Mesothelial cell of epicardium (in vitro differentiated cells): ENCODE measurements around the gene S100A12. TPM values are rescaled to one million over a fixed set of nuclear protein-coding genes. Genes with fewer than 3 reads are reported as not detected.

Experiments used
- DNase-seq, 2 experiments: peaks; one replicate each; pipeline ENCODE4 v3.0.0; 2021; ENCODE audit warnings: low spot score in 2 of 2; ENCODE audit not compliant: unreplicated experiment in 2 of 2
- H3K27ac Mint-ChIP-seq: 2 replicates; pipeline ENCODE4 v1.8.0; 2021; ENCODE audit warnings: mixed read lengths
- H3K27me3 Mint-ChIP-seq: 2 replicates; pipeline ENCODE4 v1.8.0; 2021; ENCODE audit warnings: low read depth, mixed read lengths
- H3K36me3 Mint-ChIP-seq: 2 replicates; pipeline ENCODE4 v1.8.0; 2021; ENCODE audit warnings: mixed read lengths
- H3K4me1 Mint-ChIP-seq: 2 replicates; pipeline ENCODE4 v1.8.0; 2021; ENCODE audit warnings: mixed read lengths
- H3K4me3 Mint-ChIP-seq: 2 replicates; pipeline ENCODE4 v1.8.0; 2021; ENCODE audit warnings: mild to moderate bottlenecking, moderate library complexity, mixed read lengths
- H3K9me3 Mint-ChIP-seq: 2 replicates; pipeline ENCODE4 v1.8.0; 2021; ENCODE audit warnings: mixed read lengths
- CTCF ChIP-seq: fragments of 200-600 bp; sonication (generic); IDR thresholded peaks from one replicate; pipeline ENCODE4 v1.5.0; 2021; ENCODE audit warnings: antibody characterized with exemption; ENCODE audit not compliant: unreplicated experiment
- total RNA-seq: library from RNA; stranded (reverse); gene quantifications from 3 replicates; pipeline ENCODE4 v1.2.1, GENCODE V29; 2021

The S100A12 gene
- total RNA-seq, 1 donor from 2014 or later: not detected

GRCh38 chr1:153343811-153344717 is 31.4 kb downstream of the S100A12 start:
- H3K27ac Mint-ChIP-seq: peak overlapping the region; percentile 74
- H3K4me1 Mint-ChIP-seq: peaks cover 30% of the 10 kb centered on the region
- no peaks in the 10 kb centered on the region for H3K36me3 Mint-ChIP-seq
- H3K27me3 Mint-ChIP-seq: peaks cover 45% of the 10 kb centered on the region
- DNase-seq: no peak
- no peak for TF ChIP-seq CTCF
- no peaks in the 10 kb centered on the region for H3K9me3 Mint-ChIP-seq
- no peak overlapping the region for H3K4me3 Mint-ChIP-seq

- H3K4me1 Mint-ChIP-seq: peaks cover 30% of the 10 kb centered on the region
- no peak for DNase-seq
- no peaks in the 10 kb centered on the region for H3K9me3 Mint-ChIP-seq
- H3K27ac Mint-ChIP-seq: peak overlapping the region; percentile 74
- peaks cover 45% of the 10 kb centered on the region for H3K27me3 Mint-ChIP-seq
- TF ChIP-seq CTCF: no peak
- no peak overlapping the region for H3K4me3 Mint-ChIP-seq
- H3K36me3 Mint-ChIP-seq: no peaks in the 10 kb centered on the region
Observed at GRCh38 chr1:153343040-153343681, 32.3 kb downstream of the S100A12 start.

- Mint-ChIP-seq H3K4me3 (no peak overlapping the region), H3K9me3 (no peaks in the 10 kb centered on the region), H3K36me3 (no peaks in the 10 kb centered on the region), H3K27me3 (peaks cover 42% of the 10 kb centered on the region), H3K4me1 (peaks cover 30% of the 10 kb centered on the region), H3K27ac (no peak overlapping the region)
- no peak for TF ChIP-seq CTCF
- no peak for DNase-seq
Observed at GRCh38 chr1:153342178-153342577, 33.2 kb downstream of the S100A12 start.

- Mint-ChIP-seq H3K9me3 (no peaks in the 10 kb centered on the region), H3K27ac (no peak overlapping the region), H3K27me3 (peaks cover 43% of the 10 kb centered on the region), H3K4me1 (peaks cover 30% of the 10 kb centered on the region), H3K4me3 (no peak overlapping the region), H3K36me3 (no peaks in the 10 kb centered on the region)
- no peak for TF ChIP-seq CTCF
- DNase-seq: no peak
Observed at GRCh38 chr1:153341431-153341934, 33.9 kb downstream of the S100A12 start.

GRCh38 chr1:153340356-153340755 is 35.1 kb downstream of the S100A12 start:
- Mint-ChIP-seq H3K36me3 (no peaks in the 10 kb centered on the region), H3K4me3 (no peak overlapping the region), H3K9me3 (no peaks in the 10 kb centered on the region), H3K4me1 (peaks cover 28% of the 10 kb centered on the region), H3K27me3 (peaks cover 33% of the 10 kb centered on the region), H3K27ac (no peak overlapping the region)
- no peak for TF ChIP-seq CTCF
- DNase-seq: no peak
